Heart left ventricle (tissue), 16 donors: ENCODE results near the gene FSTL3. TPM values are rescaled to one million over a fixed set of nuclear protein-coding genes. Genes with fewer than 3 reads are reported as not detected.
A peak's percentile ranks its signal among the peaks of the same experiment; 100 is the strongest.

Experiments
- ATAC-seq, 4 donors: fragments of 200-7000 bp; cut with Tn5 transposase; one replicate each; pipeline ENCODE4 v1.9.1; 2020 to 2022; ENCODE audit warnings: moderate library complexity in 4 of 4, mild to moderate bottlenecking in 3 of 4, moderate number of reproducible peaks in 1 of 4
- DNase-seq, 5 donors: peaks; one replicate each; pipeline ENCODE4 v3.0.0-alpha.2; 2020
- H3K27ac ChIP-seq, 12 donors: fragments of 200-600 bp; sonication (generic) in 4 of 12; one replicate each; pipeline versions ENCODE4 v1.5.0 to v1.8.0; 2016 to 2022; ENCODE audit warnings: mild to moderate bottlenecking in 2 of 12
- H3K27me3 ChIP-seq, 9 donors: fragments of 200-600 bp; sonication (generic) in 2 of 9; one replicate each; pipeline versions ENCODE4 v1.5.1 to v1.8.0; 2016 to 2022; ENCODE audit warnings: mild to moderate bottlenecking in 3 of 9
- H3K36me3 ChIP-seq, 9 donors: fragments of 200-600 bp; sonication (generic) in 2 of 9; one replicate each; pipeline versions ENCODE4 v1.5.0 to v1.8.0; 2018 to 2022; ENCODE audit warnings: mild to moderate bottlenecking in 2 of 9
- H3K4me1 ChIP-seq, 12 donors: fragments of 200-600 bp; sonication (generic) in 4 of 12; one replicate each; pipeline versions ENCODE4 v1.5.0 to v1.8.0; 2016 to 2022; ENCODE audit warnings: mild to moderate bottlenecking in 3 of 12
- H3K4me3 ChIP-seq, 12 donors: fragments of 200-600 bp; sonication (generic) in 4 of 12; one replicate each; pipeline versions ENCODE4 v1.5.0 to v1.8.0; 2017 to 2022; ENCODE audit warnings: mild to moderate bottlenecking in 9 of 12, moderate library complexity in 4 of 12
- H3K9me3 ChIP-seq, 12 donors: fragments of 200-600 bp; sonication (generic) in 4 of 12; one replicate each; pipeline versions ENCODE4 v1.5.0 to v1.8.0; 2016 to 2022; ENCODE audit warnings: mild to moderate bottlenecking in 1 of 12
- POLR2A ChIP-seq, 2 donors: fragments of 450-650 bp; IDR thresholded peaks; one replicate each; pipeline ENCODE4 v1.6.1; 2017; ENCODE audit warnings: antibody characterized with exemption in 2 of 2, mild to moderate bottlenecking in 2 of 2, moderate library complexity in 2 of 2
- WGBS, 4 donors: extraction: QIAGEN DNeasy Blood & Tissue Kit in 2 of 4; methylation state at CpG; one replicate each; pipeline versions ENCODE4 v1.1.5 to v1.1.7; 2013 to 2018; 5-methylcytosine and 5-hydroxymethylcytosine counted together
- intact Hi-C, 10 donors: fragments of 100-400 bp; cut with DNase I; formaldehyde crosslinking; loops; one replicate each; pipeline versions ENCODE4 v1.11.1 to v1.14.2; 2022
- polyA plus RNA-seq, 2 donors: library from polyadenylated mRNA; stranded (reverse); fragments of 200-250 nt; gene quantifications; one replicate each; pipeline ENCODE4 v1.2.3, GENCODE V29; 2013
- total RNA-seq, 9 donors: library from RNA; depleted of rRNA in 2 of 9; stranded (reverse); fragments of >200 nt in 2 of 9; fragmentation: NEBNext Ultra II Directional in 3 of 9; extraction: Animal tissue kit (Norgen Biotek cat#: 25700) in 3 of 9; gene quantifications; one replicate each; pipeline versions ENCODE4 v1.1.0 to v1.2.4, GENCODE V29; 2016 to 2023
- TF ChIP-seq, protein P1 (sequence below), 12 donors: fragments of 200-600 bp; sonication (generic) in 4 of 12; IDR thresholded peaks; one replicate each; pipeline versions ENCODE4 v1.5.0 to v1.8.0; 2018 to 2022; ENCODE audit warnings: antibody characterized with exemption in 12 of 12, mild to moderate bottlenecking in 5 of 12
- donor health status: ischemic (EF 13 %, LVEDD 7.1; RV severe dilation, severe dysfunction).
- donor health status: healthy with polysubstance abuse.
- donor health status: DM: no; HTN: yes; CAD: no.
- donor health status: DM: no; HTN: no; CAD: no.
- donor health status: ischemic (EF 25% LVEDD 6.9; RV normal size, moderate dysfunction).
- donor health status: ischemic (EF 25% LVEDD 5.7; RV mildly dilated, moderate dysfunction).
- donor health status: healthy.
- donor health status: DM: yes; HTN: yes; CAD: no.
- donor health status: ischemic (EF 35%, LVEDD 5.7; RV mildly dilated, moderate dysfunction).
- donor health status: nonischemic (EF 11% LVEDD 7.7; RV severe dilation, severe dysfunction).
- donor health status: DM: yes; HTN: yes; CAD: no.
- donor health status: PGD.
- donor health status: ischemic (EF 29% LVEDD 5.4; RV normal size, mild dysfunction).
- donor health status: nonischemic (EF 23%, LVEDD 6.1; RV moderate dilation, normal function).

The FSTL3 gene
- total and polyA plus RNA-seq, 11 donors = 41.7 to 376 (median 119) TPM

- Histone ChIP-seq H3K27ac (peak within 1 kb of the TSS; percentile 61 to 96 (median 88)), H3K4me3 (peak within 1 kb of the TSS; percentile 47 to 97 (median 77)), H3K27me3 (peaks cover 0 to 18% (median 0%) of the 10 kb centered on the region in 9 donors), H3K36me3 (no peaks in the 10 kb centered on the region), H3K4me1 (peaks cover 0 to 42% (median 8%) of the 10 kb centered on the region in 12 donors), H3K9me3 (peaks cover 0 to 9% (median 0%) of the 10 kb centered on the region in 12 donors)
- ATAC-seq (peak in 3 of 4 donors; percentile 8 to 15 (median 9)), DNase-seq (peak in 4 of 5 donors; percentile 47 to 75 (median 49))
- intact Hi-C loops = loop anchor here in 1 of 10 donors (1.0 kb wide), 1 partner anchor 43 kb away; no protein-coding TSS in a partner anchor
- WGBS, 4 donors = 6 to 30% (median 17%) methylated on average over 18 to 84 of the region's 93 CpGs
- TF ChIP-seq, protein P1, sequence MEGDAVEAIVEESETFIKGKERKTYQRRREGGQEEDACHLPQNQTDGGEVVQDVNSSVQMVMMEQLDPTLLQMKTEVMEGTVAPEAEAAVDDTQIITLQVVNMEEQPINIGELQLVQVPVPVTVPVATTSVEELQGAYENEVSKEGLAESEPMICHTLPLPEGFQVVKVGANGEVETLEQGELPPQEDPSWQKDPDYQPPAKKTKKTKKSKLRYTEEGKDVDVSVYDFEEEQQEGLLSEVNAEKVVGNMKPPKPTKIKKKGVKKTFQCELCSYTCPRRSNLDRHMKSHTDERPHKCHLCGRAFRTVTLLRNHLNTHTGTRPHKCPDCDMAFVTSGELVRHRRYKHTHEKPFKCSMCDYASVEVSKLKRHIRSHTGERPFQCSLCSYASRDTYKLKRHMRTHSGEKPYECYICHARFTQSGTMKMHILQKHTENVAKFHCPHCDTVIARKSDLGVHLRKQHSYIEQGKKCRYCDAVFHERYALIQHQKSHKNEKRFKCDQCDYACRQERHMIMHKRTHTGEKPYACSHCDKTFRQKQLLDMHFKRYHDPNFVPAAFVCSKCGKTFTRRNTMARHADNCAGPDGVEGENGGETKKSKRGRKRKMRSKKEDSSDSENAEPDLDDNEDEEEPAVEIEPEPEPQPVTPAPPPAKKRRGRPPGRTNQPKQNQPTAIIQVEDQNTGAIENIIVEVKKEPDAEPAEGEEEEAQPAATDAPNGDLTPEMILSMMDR (IDR thresholded peaks at IDR 0.05) = peak in 8 of 12 donors; percentile 15 to 54 (median 39)
- no peak for TF ChIP-seq POLR2A (IDR thresholded peaks at IDR 0.05)
These were observed 32.3 kb downstream of the FSTL3 start, which contains the start of gene PALM for GRCh38 chr19:708154-709143. TSS of gene PALM (plus strand) at chr19:708935. CDS start at chr19:709147, 212 bp downstream.

- TF ChIP-seq POLR2A (IDR thresholded peaks at IDR 0.05) = no peak
- TF ChIP-seq, protein P1 (IDR thresholded peaks at IDR 0.05) = no peak
- peaks cover 0 to 18% (median 0%) of the 10 kb centered on the region in 9 donors for H3K27me3 ChIP-seq
- WGBS, 4 donors = 2 to 19% (median 11%) methylated on average over 5 to 78 of the region's 78 CpGs
- no peak for DNase-seq
- H3K4me1 ChIP-seq = peaks cover 0 to 33% (median 8%) of the 10 kb centered on the region in 12 donors
- peak overlapping the region; percentile 51 to 96 (median 88) for H3K27ac ChIP-seq
- peak overlapping the region; percentile 47 to 97 (median 77) for H3K4me3 ChIP-seq
- peaks cover 0 to 9% (median 0%) of the 10 kb centered on the region in 12 donors for H3K9me3 ChIP-seq
- ATAC-seq = peak in 3 of 4 donors; percentile 4 to 9 (median 7)
- intact Hi-C loops = no loop called here
- H3K36me3 ChIP-seq = no peaks in the 10 kb centered on the region
These were observed 33.2 kb downstream of the FSTL3 start for GRCh38 chr19:709196-709964.

- no peaks in the 10 kb centered on the region for H3K36me3 ChIP-seq
- H3K9me3 ChIP-seq = peaks cover 0 to 11% (median 0%) of the 10 kb centered on the region in 12 donors
- peak overlapping the region; percentile 47 to 97 (median 77) for H3K4me3 ChIP-seq
- peaks cover 0 to 18% (median 0%) of the 10 kb centered on the region in 9 donors for H3K27me3 ChIP-seq
- H3K27ac ChIP-seq = peak overlapping the region; percentile 51 to 96 (median 88)
- WGBS, 4 donors = 18 to 46% (median 29%) methylated on average over 22 to 27 of the region's 27 CpGs
- intact Hi-C loops = loop anchor here in 1 of 10 donors (2.0 kb wide), 1 partner anchor 17 kb away; no protein-coding TSS in a partner anchor
- peak; percentile 59 to 84 (median 69) for DNase-seq
- TF ChIP-seq, protein P1 (IDR thresholded peaks at IDR 0.05) = no peak
- no peak for TF ChIP-seq POLR2A (IDR thresholded peaks at IDR 0.05)
- ATAC-seq = peak; percentile 24 to 72 (median 64)
- peaks cover 0 to 32% (median 8%) of the 10 kb centered on the region in 12 donors for H3K4me1 ChIP-seq
These were observed 33.9 kb downstream of the FSTL3 start for GRCh38 chr19:709965-710571.
